ENCODE measurements around the gene NUP210L. TPM values are rescaled to one million over a fixed set of nuclear protein-coding genes. Genes with fewer than 3 reads are reported as not detected.

NUP210L gene
- total and polyA plus RNA-seq, 2 experiments from 2014 or later: 0.11 TPM; not detected in 1

DNA sequence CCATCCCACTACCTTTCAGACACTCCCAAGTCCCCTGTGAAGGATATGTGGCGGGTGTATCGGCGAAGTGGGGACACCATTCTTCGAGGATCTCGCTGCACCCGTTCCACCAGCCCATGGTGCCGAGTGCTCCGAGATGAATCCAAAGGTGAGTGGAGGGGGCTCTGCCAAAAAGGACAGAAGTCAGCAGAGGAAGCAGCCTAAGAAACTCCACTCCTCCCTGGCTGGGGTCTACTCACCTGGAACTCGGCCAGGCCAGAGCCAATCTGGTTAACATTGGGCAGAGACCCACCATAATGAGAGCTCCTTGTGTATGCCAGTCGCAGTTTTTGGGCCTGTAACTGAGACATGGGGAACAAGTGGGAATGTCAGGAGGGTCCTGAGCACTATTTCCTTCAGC is 200.0 kb downstream of the NUP210L start:
- Histone ChIP-seq H3K9me2 (ENCODE audit: insufficient read depth) (no peaks in the 10 kb centered on the region), H3K36me3 (ENCODE audit: low read depth) (peaks cover 17% of the 10 kb centered on the region; the same call in 1 of the 2 replicates), H4K20me1 (ENCODE audit: insufficient read depth) (no peaks in the 10 kb centered on the region), H3K4me2 (ENCODE audit: unreplicated experiment) (no peak overlapping the region), H2AFZ (no peak overlapping the region), H3K4me3 (no peak overlapping the region), H3K27ac (no peak overlapping the region), H3K79me2 (ENCODE audit: insufficient read depth) (peaks cover 70% of the 10 kb centered on the region), H3K9ac (no peak overlapping the region), H3K9me3 (ENCODE audit: low read depth) (no peaks in the 10 kb centered on the region), H3K27me3 (replicated peaks; ENCODE audit: insufficient read depth) (no peaks in the 10 kb centered on the region), H3F3A (ENCODE audit: insufficient read depth) (no peaks in the 10 kb centered on the region; the same call in 1 of the 2 replicates), H3K4me1 (ENCODE audit: insufficient read depth) (peaks cover 8% of the 10 kb centered on the region)
- no peak for TF ChIP-seq EZH2 (IDR thresholded peaks at IDR 0.05; ENCODE audit: insufficient read depth, poor library complexity, severe bottlenecking)
- DNase-seq: no peak
- in situ Hi-C loops (cut with MboI): no loop called here
- WGBS, 2 experiments (ENCODE audit: low coverage in 1 of 2, low lambda C conversion rate in 2 of 2, missing lambda C conversion rate in 2 of 2): 95 to 97% methylated on average over 10 of the region's 10 CpGs

DNA sequence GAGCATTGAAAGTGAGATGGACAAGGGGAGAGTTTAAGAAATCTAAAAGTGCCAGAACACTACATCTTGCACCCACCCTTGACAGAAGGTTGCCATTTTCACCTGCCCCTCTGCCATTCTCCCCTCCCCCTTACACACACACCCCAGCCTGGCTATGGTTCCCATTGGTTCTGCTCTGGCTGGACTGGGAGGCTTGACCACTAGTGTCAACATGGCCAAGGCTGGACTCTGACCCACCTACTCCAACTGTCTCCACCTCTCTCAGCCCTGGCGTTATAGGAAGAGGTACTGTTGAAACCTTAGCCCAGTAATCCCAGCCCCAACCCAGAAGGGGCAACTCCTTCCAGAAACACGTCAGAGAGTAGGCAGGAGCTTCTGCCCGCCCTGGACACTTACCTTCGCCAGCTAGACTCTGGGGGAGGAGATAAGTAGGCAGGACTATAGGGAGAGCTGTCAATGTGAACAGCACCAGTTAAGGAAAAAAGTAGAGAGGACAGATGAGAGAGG is 201.0 kb downstream of the NUP210L start:
- Histone ChIP-seq H3K36me3 (ENCODE audit: low read depth) (peaks cover 18% of the 10 kb centered on the region; the same call in 1 of the 2 replicates), H4K20me1 (ENCODE audit: insufficient read depth) (no peaks in the 10 kb centered on the region), H3F3A (ENCODE audit: insufficient read depth) (no peaks in the 10 kb centered on the region; the same call in 1 of the 2 replicates), H2AFZ (no peak overlapping the region), H3K79me2 (ENCODE audit: insufficient read depth) (peaks cover 72% of the 10 kb centered on the region), H3K4me3 (no peak overlapping the region), H3K4me2 (ENCODE audit: unreplicated experiment) (no peak overlapping the region), H3K27ac (no peak overlapping the region), H3K9ac (no peak overlapping the region), H3K4me1 (ENCODE audit: insufficient read depth) (peaks cover 8% of the 10 kb centered on the region), H3K9me2 (ENCODE audit: insufficient read depth) (no peaks in the 10 kb centered on the region), H3K9me3 (ENCODE audit: low read depth) (no peaks in the 10 kb centered on the region), H3K27me3 (replicated peaks; ENCODE audit: insufficient read depth) (no peaks in the 10 kb centered on the region)
- in situ Hi-C loops (cut with MboI): no loop called here
- 82 to 85% methylated on average over 4 of the region's 4 CpGs for WGBS, 2 experiments (ENCODE audit: low coverage in 1 of 2, low lambda C conversion rate in 2 of 2, missing lambda C conversion rate in 2 of 2)
- DNase-seq: no peak
- TF ChIP-seq EZH2 (IDR thresholded peaks at IDR 0.05; ENCODE audit: insufficient read depth, poor library complexity, severe bottlenecking): no peak
- TF ChIP-seq EZH2phosphoT487 (IDR thresholded peaks at IDR 0.05; ENCODE audit: insufficient read depth, low read depth): no peak

DNA sequence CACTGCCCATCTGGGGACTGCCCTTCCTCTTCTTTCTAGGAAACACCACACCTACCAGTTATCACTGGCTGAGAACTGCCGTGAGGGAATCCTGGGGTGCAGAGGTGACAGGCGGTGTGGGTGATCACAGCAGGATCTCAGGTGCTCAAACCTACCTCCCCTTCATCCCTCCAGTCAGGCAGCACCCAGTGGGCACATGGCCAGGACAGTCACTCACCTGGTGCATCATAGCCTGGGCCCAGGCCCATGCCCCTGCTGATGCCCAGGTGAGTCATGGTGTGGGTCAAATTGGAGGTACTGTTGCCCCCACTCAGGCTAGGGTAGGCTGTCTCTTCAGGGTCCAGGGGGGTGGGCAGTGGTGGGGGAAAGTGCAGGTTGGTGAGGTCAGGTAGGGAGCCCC is 203.1 kb downstream of the NUP210L start:
- 100% methylated on average over 2 of the region's 2 CpGs for WGBS, 2 experiments (ENCODE audit: low coverage in 1 of 2, low lambda C conversion rate in 2 of 2, missing lambda C conversion rate in 2 of 2)
- no peaks in the 10 kb centered on the region for H3K9me2 ChIP-seq (ENCODE audit: insufficient read depth)
- peaks cover 18% of the 10 kb centered on the region; the same call in 1 of the 2 replicates for H3K36me3 ChIP-seq (ENCODE audit: low read depth)
- H3K79me2 ChIP-seq (ENCODE audit: insufficient read depth): peaks cover 57% of the 10 kb centered on the region
- no peak overlapping the region for H3K4me3 ChIP-seq
- H2AFZ ChIP-seq: no peak overlapping the region
- peaks cover 5% of the 10 kb centered on the region for H3K4me1 ChIP-seq (ENCODE audit: insufficient read depth)
- H3K9ac ChIP-seq: no peak overlapping the region
- H3K27me3 ChIP-seq (replicated peaks; ENCODE audit: insufficient read depth): no peaks in the 10 kb centered on the region
- no peak for DNase-seq
- H3F3A ChIP-seq (ENCODE audit: insufficient read depth): peaks cover 6% of the 10 kb centered on the region; the same call in 1 of the 2 replicates
- H4K20me1 ChIP-seq (ENCODE audit: insufficient read depth): no peaks in the 10 kb centered on the region
- H3K4me2 ChIP-seq (ENCODE audit: unreplicated experiment): no peak overlapping the region
- in situ Hi-C loops (cut with MboI): no loop called here
- TF ChIP-seq EZH2phosphoT487 (IDR thresholded peaks at IDR 0.05; ENCODE audit: insufficient read depth, low read depth) (no peak), EZH2 (IDR thresholded peaks at IDR 0.05; ENCODE audit: insufficient read depth, poor library complexity, severe bottlenecking) (no peak)
- H3K27ac ChIP-seq: no peak overlapping the region
- H3K9me3 ChIP-seq (ENCODE audit: low read depth): no peaks in the 10 kb centered on the region

DNA sequence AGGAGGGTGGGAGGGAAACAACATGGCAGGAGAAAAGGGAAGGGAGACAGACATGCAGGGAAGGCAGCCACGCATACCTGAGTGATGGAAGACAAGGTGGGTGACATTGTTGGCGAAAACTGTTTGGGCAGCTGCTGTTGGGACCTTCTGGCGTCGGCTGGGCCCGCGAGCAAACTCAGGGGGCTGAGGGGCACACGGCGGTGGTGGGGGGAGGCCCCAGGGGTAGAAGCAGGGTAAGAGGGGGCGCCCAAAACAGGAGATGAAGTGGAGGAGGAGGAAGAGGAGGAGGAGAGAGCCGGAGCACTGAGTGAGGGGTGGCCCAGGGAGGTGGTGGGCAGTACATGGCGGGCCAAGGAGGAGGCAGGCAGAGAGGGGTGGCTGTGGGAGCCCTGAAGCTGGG is 203.7 kb downstream of the NUP210L start:
- H3K4me3 ChIP-seq: no peak overlapping the region
- H3K79me2 ChIP-seq (ENCODE audit: insufficient read depth): peaks cover 51% of the 10 kb centered on the region
- no peak overlapping the region for H2AFZ ChIP-seq
- no peak for DNase-seq
- in situ Hi-C loops (cut with MboI): no loop called here
- no peak overlapping the region for H3K4me2 ChIP-seq (ENCODE audit: unreplicated experiment)
- no peaks in the 10 kb centered on the region for H3K9me2 ChIP-seq (ENCODE audit: insufficient read depth)
- H3K27ac ChIP-seq: no peak overlapping the region
- peaks cover 18% of the 10 kb centered on the region; the same call in 1 of the 2 replicates for H3K36me3 ChIP-seq (ENCODE audit: low read depth)
- WGBS, 2 experiments (ENCODE audit: low coverage in 1 of 2, low lambda C conversion rate in 2 of 2, missing lambda C conversion rate in 2 of 2): 90 to 94% methylated on average over 4 to 11 of the region's 11 CpGs
- TF ChIP-seq EZH2 (IDR thresholded peaks at IDR 0.05; ENCODE audit: insufficient read depth, poor library complexity, severe bottlenecking) (no peak), EZH2phosphoT487 (IDR thresholded peaks at IDR 0.05; ENCODE audit: insufficient read depth, low read depth) (no peak)
- H3K27me3 ChIP-seq (replicated peaks; ENCODE audit: insufficient read depth): no peaks in the 10 kb centered on the region
- no peaks in the 10 kb centered on the region for H3K4me1 ChIP-seq (ENCODE audit: insufficient read depth)
- peaks cover 6% of the 10 kb centered on the region; the same call in 1 of the 2 replicates for H3F3A ChIP-seq (ENCODE audit: insufficient read depth)
- H4K20me1 ChIP-seq (ENCODE audit: insufficient read depth): no peaks in the 10 kb centered on the region
- no peaks in the 10 kb centered on the region for H3K9me3 ChIP-seq (ENCODE audit: low read depth)
- no peak overlapping the region for H3K9ac ChIP-seq

Measured in GM23248 (cell line).